GM18505 (cell line): ENCODE results near the gene HSPA12B.

Experiments
- ATAC-seq: cut with Tn5 transposase; IDR thresholded peaks from one replicate; pipeline ENCODE4 v1.9.1; 2021; ENCODE audit not compliant: unreplicated experiment
- POLR2A ChIP-seq: IDR thresholded peaks from 4 replicates; pipeline ENCODE4 v1.6.1; 2011; ENCODE audit warnings: borderline replicate concordance; ENCODE audit not compliant: insufficient read depth, insufficient read length; ENCODE audit errors: extremely low read depth

HSPA12B gene

GRCh38 chr20:3732327-3733118, at the start of gene HSPA12B:
Gene HSPA12B (plus strand): TSS chr20:3732685. CDS start chr20:3738675, 5,990 bp downstream.
- no peak for ATAC-seq
- no peak for TF ChIP-seq POLR2A

- no peak for TF ChIP-seq POLR2A
- ATAC-seq = no peak
Observed at GRCh38 chr20:3685341-3685740, 47.1 kb upstream of the HSPA12B start.

GRCh38 chr20:3686421-3686820, 46.1 kb upstream of the HSPA12B start:
- TF ChIP-seq POLR2A = no peak
- ATAC-seq = no peak

GRCh38 chr20:3686867-3687321, 45.6 kb upstream of the HSPA12B start:
- ATAC-seq = no peak
- no peak for TF ChIP-seq POLR2A

- no peak for ATAC-seq
- no peak for TF ChIP-seq POLR2A
Observed at GRCh38 chr20:3687655-3688054, 44.8 kb upstream of the HSPA12B start.

- no peak for ATAC-seq
- TF ChIP-seq POLR2A = no peak
Observed at GRCh38 chr20:3689978-3690377, 42.5 kb upstream of the HSPA12B start.

- no peak for ATAC-seq
- TF ChIP-seq POLR2A = no peak
Observed at GRCh38 chr20:3690413-3690812, 42.1 kb upstream of the HSPA12B start.

GRCh38 chr20:3691306-3691705, 41.2 kb upstream of the HSPA12B start:
- TF ChIP-seq POLR2A = no peak
- ATAC-seq = no peak

- ATAC-seq = no peak
- no peak for TF ChIP-seq POLR2A
Observed at GRCh38 chr20:3691897-3692296, 40.6 kb upstream of the HSPA12B start.

GRCh38 chr20:3692706-3693294, 39.7 kb upstream of the HSPA12B start:
- no peak for ATAC-seq
- no peak for TF ChIP-seq POLR2A

GRCh38 chr20:3693376-3693775, 39.1 kb upstream of the HSPA12B start:
- no peak for ATAC-seq
- TF ChIP-seq POLR2A = no peak

- ATAC-seq = no peak
- TF ChIP-seq POLR2A = no peak
Observed at GRCh38 chr20:3694864-3695263, 37.6 kb upstream of the HSPA12B start.

GRCh38 chr20:3696200-3696599, 36.3 kb upstream of the HSPA12B start:
- TF ChIP-seq POLR2A = no peak
- ATAC-seq = no peak

- ATAC-seq = no peak
- no peak for TF ChIP-seq POLR2A
Observed at GRCh38 chr20:3696745-3697587, 35.5 kb upstream of the HSPA12B start.

GRCh38 chr20:3697588-3698305, 34.7 kb upstream of the HSPA12B start:
- no peak for TF ChIP-seq POLR2A
- no peak for ATAC-seq
